Loucy (cell line): ENCODE measurements around the gene ACAD11.

Source experiments
- EZH2phosphoT487 ChIP-seq: fragments of 200-600 bp; IDR thresholded peaks from 2 replicates; pipeline ENCODE4 v1.6.1; 2018; ENCODE audit warnings: antibody characterized with exemption, mild to moderate bottlenecking, moderate library complexity, borderline replicate concordance
- TF ChIP-seq, protein P1 (sequence below): fragments of 200-600 bp; sonication (generic); conservative IDR thresholded peaks from 2 replicates; pipeline ENCODE4 v1.5.1; 2014; ENCODE audit warnings: mild to moderate bottlenecking, antibody characterized with exemption, low read length

GRCh38 chr3:132661101-132661500, 1.5 kb upstream of the ACAD11 start:
- TF ChIP-seq, protein P1, sequence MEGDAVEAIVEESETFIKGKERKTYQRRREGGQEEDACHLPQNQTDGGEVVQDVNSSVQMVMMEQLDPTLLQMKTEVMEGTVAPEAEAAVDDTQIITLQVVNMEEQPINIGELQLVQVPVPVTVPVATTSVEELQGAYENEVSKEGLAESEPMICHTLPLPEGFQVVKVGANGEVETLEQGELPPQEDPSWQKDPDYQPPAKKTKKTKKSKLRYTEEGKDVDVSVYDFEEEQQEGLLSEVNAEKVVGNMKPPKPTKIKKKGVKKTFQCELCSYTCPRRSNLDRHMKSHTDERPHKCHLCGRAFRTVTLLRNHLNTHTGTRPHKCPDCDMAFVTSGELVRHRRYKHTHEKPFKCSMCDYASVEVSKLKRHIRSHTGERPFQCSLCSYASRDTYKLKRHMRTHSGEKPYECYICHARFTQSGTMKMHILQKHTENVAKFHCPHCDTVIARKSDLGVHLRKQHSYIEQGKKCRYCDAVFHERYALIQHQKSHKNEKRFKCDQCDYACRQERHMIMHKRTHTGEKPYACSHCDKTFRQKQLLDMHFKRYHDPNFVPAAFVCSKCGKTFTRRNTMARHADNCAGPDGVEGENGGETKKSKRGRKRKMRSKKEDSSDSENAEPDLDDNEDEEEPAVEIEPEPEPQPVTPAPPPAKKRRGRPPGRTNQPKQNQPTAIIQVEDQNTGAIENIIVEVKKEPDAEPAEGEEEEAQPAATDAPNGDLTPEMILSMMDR, result no peak
- TF ChIP-seq EZH2phosphoT487, result no peak
